GM18867 (cell line): ENCODE results near the gene TENM4.

ENCODE experiments used
- ATAC-seq: cut with Tn5 transposase; IDR thresholded peaks from one replicate; pipeline ENCODE4 v1.9.1; 2021; ENCODE audit warnings: mild to moderate bottlenecking, moderate library complexity; ENCODE audit not compliant: unreplicated experiment

Gene TENM4

GRCh38 chr11:78954261-78954660 lies 486.6 kb downstream of the TENM4 start:
- ATAC-seq: no peak

DNA sequence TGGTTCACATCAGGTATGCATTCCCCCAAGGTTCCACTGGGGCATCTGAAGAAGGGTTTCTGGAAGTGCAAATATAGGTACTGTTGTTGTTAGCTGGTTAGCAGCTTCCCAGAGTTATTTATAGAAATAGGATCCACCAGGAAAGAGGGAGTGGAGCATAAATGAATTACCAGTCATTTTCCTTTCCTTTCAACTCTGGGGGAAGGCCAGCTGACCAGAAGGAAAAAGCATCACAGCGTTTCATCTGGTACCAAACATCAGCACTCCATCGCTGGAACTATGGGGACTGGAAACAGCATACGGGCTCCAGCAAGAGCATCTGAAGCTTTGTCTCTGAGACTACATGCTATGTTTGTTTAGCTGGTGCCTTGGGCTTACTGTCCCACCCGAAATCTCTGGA lies 487.9 kb downstream of the TENM4 start:
- ATAC-seq: no peak

DNA sequence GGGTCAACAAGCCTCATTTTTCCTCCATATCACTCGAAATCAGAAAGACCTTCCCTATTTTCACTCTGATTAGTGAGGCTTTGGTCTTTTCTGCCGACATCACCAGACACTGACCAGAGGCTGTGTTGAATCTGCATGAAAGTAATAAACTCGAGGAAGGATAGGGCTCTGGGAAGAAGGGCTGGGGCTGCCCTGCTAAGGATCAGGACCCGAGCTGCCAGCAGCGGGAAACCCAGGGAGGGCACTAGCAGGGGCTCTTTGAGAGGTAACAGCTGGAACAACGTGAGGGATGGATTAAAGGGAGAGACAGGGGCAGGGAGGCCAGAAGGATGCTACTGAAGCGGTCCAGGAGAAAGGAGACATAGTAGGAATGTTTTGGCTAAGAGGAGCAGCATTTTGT lies 488.7 kb downstream of the TENM4 start:
- ATAC-seq: no peak

GRCh38 chr11:78949976-78950690 lies 490.7 kb downstream of the TENM4 start:
- no peak for ATAC-seq

GRCh38 chr11:78946945-78947902 lies 493.6 kb downstream of the TENM4 start:
- ATAC-seq: no peak

DNA sequence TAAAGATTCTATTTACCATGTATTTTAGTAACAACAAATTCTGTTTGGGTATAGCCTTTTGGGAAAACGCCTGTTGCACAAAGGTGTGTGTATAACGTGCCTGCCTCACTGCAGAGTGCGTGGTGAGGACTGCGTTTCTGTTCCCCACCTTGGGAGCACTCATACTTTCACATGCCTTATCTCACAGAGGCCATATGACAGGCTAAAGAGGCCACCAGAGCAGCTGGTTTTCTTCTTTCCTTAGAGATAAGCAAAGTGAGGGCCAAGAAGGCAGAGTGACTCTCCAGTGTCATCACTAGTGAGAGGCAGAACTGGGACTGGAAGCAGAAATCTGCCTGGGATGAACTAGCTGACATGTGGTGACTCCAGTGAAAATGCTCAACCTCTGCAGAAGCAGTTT lies 497.0 kb downstream of the TENM4 start:
- no peak for ATAC-seq

DNA sequence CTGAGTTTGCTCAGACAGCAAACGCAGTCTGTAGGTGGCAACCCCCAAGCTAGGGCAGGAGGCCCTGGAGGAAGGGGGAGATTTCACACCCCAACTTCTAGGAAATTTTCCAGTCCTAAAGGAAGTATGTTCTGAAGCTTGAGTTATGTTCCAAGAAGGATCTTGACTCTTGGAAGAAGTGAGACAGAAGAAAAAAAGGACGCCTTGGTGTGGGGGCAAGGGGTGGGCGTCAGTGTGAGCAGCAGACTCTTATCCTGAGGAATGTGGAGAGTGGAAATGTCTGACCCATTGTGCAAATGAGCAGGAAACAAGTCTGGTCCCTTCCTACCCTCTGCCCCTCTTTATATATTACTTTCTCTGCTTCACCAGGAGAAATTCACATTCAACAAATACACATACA lies 497.7 kb downstream of the TENM4 start:
- no peak for ATAC-seq

DNA sequence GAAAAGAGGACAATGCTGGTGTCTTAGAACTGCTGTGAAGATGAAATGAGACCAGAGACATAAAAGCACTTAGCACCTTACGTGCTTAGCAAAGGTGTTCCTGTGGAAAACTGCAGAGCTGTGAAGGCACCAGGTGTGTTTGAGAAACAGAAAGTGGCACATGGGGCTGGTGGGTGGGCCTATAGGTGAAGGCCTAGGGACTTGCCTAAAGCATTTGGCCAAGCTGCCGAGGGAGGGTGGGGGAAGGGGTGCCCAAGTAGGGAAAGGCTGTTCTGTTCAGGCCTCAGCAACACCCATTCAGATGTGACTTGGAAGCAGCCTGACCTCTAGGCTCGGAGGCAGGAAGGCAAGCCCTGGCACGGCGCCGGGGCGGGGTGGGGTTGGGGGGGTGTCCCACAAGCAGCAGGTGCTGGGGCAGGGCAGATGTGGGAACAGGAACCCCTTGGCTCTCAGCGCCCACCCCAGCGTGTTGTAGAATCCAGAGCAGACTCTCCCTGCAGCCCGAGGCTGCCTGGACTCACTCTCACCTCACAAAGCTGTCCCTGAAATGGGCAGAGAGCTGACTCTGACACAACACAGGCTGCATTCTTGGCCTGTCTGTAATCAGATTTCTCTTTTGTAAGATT lies 499.5 kb downstream of the TENM4 start:
- no peak for ATAC-seq

DNA sequence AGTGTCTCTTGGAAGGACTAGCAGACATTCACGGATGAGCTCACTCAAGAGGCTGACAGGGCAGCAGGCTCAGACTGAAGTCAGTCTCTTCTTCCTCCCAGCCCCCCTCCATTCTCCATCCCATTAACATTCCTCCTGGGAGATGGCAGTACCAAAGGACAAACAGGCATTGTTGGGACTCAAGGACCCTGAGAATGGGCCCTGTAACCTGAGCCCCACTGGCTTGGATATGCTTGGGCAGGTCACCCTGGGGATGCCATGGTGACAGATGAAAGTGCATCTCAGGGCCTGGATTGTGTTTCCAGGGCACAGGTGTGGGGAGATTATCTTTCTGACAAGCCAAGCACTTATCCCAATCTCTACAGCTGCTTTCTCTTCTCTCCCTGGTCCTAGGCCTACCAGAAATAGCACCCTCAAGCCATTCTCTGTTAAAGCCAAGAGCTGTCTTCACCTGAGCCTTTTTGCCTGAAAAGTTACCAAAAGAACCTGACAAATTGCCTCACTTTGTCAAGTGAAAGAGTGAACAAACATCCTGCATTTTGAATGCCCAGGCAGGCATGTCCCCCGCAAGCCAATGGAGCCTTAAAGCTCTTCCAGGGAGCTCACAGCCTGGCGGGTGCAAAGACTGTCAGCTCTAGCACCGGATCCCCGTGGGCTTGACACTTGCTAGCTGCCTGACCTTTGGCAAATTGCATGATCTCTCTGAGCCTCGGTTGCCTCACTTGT lies 500.2 kb downstream of the TENM4 start:
- no peak for ATAC-seq

- no peak for ATAC-seq
These were observed 501.9 kb downstream of the TENM4 start for GRCh38 chr11:78938971-78939370.

- ATAC-seq: no peak
These were observed 502.8 kb downstream of the TENM4 start for GRCh38 chr11:78938036-78938435.

DNA sequence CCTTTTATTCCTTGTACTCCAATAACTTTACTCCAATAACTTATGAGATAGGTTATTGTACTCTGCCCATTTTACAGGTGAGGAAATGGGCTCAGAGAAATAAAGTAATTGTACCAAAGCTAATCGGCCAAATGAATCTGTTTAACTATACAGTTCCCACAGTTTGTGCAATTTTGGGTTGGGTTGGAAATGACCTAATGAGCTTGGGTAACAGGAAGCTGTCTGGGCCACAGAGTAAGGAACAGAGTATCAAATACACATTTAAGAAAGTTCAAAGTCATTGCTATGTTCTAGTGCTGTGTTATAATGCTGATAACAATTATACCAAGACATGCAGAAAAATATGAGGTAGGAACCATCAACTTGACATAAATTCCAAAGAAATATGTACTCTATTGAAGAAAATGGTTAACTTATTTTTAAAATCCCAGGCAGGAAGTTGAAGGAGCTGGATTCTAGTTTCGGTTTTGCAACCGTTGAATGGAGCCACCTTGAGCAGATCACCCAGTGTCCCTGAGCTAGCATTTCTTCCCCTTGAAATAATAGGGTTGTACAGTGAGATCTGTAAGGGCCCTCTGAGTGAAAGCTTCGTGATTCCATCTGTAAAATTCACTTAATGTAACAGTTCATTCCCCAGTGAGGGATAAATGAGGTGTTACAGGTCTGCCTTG lies 505.3 kb downstream of the TENM4 start:
- no peak for ATAC-seq

- ATAC-seq: no peak
These were observed 507.5 kb downstream of the TENM4 start for GRCh38 chr11:78933350-78933749.

DNA sequence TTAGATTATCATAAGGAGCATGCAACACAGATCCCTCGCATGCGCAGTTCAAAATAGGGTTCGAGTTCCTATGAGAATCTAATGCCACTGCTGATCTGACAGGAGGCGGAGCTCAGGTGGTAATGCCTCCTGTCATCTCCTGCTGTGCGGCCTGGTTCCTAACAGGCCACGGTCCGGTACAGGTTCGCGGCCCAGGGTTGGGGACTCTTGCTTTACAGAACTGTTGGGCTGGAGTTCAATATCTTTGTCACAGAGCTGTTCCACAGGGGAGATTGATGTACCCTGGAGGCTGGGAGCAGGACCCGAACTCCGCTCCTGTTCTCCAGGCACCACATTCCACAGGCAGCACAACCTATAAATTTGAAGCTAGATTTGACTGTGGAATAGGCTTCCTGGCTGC lies 508.1 kb downstream of the TENM4 start:
- no peak for ATAC-seq

GRCh38 chr11:78931891-78932290 lies 508.9 kb downstream of the TENM4 start:
- no peak for ATAC-seq

DNA sequence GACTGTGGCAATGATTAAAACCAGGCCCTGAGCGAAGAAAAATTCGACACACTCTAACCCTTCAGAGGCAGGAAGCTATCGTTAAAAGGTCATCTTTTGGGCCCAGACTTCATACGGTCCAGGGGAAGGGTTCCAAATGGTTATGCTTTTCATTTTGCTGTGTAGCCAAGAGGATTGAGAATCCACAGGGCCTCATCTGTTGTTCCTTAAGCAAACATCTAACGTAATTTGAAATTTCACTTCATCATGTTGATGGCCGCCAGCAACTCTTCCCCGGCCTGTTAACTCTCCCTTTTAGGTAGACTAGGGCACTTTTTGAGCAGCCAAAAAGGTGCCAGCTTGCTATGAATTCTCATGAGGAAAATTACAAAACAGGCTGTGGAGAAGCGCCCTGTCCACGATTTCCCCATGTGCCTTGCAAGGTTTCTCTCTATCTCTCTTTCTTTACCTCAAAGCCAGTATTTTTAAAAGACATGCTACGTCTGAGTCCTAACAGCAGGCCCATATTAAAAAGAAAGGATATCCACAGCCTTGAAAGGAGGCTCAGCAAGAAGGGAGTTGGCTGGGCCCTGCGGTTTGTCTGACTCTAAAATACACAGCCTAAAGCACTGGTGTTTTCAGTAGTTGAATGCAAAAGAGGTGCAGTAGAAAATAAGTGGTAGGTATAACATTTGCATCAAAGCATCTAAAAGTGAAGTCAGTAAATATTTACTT lies 509.9 kb downstream of the TENM4 start:
- ATAC-seq: no peak

DNA sequence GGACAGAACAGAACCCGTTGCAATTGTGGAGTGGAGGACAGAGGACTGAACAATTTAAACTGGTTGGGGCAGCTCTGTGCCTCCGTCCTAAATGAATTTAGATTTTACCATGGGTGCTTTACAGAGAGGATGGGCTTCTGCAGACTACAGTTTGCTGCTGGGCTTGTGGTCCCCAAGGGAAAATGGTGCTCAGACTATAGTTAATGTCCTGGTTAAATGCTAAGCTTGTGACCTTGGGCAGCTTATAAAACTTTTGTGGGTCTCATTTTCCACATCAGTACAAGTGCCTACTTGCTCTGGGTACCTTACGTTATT lies 511.0 kb downstream of the TENM4 start:
- no peak for ATAC-seq

DNA sequence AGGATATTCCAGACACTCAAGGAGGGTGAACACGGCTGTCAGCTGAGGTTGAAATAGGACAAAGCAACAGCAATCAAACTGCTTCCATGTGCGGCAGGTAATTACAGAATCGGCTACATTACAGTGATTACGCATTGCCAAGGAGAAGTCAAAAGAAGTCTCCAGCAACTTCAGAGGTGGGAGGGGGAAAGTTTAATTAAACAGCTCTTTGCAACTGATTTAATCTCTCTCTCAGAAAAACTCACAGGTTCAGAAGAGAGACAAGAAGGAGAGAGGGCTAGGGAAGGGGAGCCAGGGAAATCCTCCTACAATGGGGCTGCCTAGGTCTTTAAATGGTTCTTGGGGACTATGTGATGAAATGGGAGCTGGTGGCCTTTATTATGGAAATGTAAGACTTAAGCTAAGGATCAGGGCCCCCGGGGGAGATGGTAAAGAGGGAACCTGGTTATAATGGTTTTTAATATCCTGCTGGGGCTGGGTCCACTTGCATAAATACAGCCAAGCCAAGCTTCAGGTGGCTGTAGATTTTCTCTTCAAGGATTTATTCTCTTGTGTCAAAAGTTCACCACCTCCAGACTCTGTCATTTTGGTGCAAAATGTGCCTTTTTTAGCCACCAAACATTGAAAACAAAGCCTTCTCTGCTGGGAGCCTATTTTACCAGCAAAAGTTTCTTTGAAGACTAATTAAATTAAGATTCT lies 511.5 kb downstream of the TENM4 start:
- ATAC-seq: no peak

DNA sequence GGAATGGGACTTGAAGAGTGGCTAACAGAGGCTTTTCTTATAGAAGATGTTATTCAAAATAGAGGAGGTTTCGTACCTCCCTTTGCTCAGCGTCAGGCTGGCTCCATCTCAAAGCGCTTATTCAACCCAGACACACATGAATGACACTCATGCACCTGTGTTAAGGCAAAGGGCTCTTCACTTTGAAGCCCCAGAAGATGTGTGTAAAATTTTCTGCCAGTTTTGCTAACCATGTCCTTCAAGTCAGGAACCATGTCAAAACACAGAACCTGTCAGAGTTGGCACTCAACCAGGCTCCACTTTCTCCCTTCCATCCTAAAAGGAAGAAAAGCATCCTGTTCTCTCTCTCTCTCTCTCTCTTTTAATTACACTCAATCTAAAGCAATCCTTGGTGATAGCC lies 513.3 kb downstream of the TENM4 start:
- no peak for ATAC-seq
